WI38 (cell line): ENCODE results near the gene IRAG1.

ENCODE experiments used
- H3K4me3 ChIP-seq: 2 replicates; pipeline ENCODE4 v1.5.1; 2011; ENCODE audit warnings: low read depth, mild to moderate bottlenecking, control low read depth, low read length
- TF ChIP-seq, protein P1 (sequence below): IDR thresholded peaks from 2 replicates; pipeline ENCODE4 v1.5.1; 2012; ENCODE audit warnings: low read depth, mild to moderate bottlenecking, control low read depth, low read length

Gene IRAG1

DNA sequence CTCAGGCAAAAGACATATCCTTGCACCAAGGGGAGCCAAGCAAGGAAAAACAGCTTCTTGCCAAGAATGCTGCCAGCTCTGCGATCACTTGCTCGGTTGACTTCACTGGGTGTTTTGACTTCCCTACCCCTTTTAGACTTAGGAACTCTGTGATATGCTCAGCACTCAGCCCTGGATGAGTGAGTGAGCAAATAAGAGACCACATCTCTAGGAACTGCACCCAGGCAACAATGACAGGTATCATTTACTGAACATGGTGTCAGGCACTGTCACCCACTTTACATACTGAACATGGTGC, 3.7 kb upstream of the IRAG1 start:
- TF ChIP-seq, protein P1, sequence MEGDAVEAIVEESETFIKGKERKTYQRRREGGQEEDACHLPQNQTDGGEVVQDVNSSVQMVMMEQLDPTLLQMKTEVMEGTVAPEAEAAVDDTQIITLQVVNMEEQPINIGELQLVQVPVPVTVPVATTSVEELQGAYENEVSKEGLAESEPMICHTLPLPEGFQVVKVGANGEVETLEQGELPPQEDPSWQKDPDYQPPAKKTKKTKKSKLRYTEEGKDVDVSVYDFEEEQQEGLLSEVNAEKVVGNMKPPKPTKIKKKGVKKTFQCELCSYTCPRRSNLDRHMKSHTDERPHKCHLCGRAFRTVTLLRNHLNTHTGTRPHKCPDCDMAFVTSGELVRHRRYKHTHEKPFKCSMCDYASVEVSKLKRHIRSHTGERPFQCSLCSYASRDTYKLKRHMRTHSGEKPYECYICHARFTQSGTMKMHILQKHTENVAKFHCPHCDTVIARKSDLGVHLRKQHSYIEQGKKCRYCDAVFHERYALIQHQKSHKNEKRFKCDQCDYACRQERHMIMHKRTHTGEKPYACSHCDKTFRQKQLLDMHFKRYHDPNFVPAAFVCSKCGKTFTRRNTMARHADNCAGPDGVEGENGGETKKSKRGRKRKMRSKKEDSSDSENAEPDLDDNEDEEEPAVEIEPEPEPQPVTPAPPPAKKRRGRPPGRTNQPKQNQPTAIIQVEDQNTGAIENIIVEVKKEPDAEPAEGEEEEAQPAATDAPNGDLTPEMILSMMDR: no peak
- H3K4me3 ChIP-seq: no peak overlapping the region

DNA sequence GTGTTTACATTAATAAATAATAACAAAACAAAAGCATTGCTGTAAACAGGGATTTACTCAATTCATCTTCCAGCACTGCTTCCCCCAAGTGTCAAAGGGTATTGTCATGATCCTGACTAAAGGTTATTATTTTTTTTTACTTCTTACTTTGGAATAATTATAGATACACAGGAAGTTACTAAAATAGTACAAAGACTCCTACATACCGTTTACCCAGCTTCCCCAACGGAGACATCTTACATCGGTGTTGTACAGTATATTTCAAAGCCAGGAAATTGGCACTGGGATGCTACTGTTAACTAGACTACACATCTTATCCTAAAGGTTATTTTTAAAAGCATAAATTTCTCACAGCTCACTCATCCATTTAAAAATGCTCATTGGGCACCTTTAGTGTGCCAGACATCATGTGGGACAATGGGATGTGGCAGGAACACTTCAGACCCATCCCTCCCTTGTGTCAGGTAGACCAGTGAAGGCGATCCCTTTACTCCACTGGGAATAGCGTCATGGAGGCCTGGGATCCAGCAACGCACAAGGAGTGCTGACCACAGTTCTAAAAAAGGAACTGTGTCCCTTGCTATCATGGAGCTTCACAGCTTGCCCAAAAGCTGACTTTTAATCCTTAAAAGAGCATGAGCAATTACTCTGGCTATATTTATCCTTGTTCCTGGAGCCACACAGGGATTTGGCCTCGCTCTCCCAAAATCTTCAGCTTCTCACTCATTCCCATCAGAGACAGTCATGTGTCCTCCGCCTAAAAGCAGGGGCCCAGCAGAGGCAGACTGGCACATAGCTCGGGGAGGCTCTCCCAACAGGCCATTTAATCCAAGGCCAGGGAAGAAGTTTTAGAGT, 3.1 kb upstream of the IRAG1 start:
- TF ChIP-seq, protein P1: no peak

DNA sequence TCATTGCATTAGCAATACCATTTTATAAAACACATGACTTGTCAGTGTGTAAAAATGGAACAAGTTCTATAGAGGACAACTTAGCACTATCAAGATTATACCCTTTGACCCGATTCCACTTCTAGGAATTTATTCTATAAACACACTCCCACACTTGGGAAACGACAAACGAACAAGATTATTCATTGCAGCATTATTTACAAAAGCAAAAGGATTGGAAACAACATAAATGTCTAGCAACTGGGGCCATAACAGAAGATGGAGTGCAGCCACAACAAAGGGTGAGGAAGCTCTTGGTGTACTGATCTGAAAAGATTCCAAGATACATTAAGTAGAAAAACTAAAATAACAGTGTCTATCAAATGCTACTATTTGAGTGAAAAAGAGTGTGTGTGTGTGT, 2.3 kb upstream of the IRAG1 start:
- no peak overlapping the region for H3K4me3 ChIP-seq
- TF ChIP-seq, protein P1: no peak

More for the DNA sequence above, 3.1 kb upstream of the IRAG1 start:
- no peak overlapping the region for H3K4me3 ChIP-seq

DNA sequence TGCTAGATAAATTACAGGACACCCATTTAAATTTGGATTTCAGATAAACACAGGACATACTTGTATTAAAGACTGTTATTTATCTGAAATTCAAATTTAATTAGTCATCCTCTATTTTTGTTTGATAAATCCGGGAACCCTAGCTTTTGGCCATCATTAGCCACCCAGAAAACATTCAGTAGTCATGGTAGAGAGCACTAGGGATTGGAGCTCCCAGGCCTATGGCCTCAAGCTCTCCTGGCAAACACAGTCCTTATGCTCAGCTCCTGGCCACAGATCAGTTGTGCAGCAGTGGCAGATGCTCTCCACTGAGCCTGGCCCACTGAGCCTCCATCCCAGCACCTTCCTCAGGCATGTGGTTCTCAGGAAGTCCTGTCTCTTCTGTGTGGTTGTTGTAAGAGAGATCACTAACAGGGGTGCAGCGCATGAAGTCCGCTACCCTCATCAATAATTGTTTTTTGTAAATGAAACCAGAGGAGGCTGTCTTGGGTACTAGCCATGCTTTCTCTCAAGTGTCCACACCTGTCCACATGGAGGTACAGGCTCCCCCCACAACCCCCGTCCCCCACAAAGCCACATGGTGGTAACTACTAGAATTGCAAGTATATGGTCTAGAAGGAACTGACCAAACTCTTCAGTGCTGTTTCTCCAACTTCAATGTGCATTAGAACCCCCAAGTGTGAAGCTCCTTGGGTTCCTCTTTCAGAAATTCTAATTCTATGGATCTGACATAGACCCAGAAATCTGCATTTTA, 1.1 kb upstream of the IRAG1 start:
- TF ChIP-seq, protein P1: no peak

DNA sequence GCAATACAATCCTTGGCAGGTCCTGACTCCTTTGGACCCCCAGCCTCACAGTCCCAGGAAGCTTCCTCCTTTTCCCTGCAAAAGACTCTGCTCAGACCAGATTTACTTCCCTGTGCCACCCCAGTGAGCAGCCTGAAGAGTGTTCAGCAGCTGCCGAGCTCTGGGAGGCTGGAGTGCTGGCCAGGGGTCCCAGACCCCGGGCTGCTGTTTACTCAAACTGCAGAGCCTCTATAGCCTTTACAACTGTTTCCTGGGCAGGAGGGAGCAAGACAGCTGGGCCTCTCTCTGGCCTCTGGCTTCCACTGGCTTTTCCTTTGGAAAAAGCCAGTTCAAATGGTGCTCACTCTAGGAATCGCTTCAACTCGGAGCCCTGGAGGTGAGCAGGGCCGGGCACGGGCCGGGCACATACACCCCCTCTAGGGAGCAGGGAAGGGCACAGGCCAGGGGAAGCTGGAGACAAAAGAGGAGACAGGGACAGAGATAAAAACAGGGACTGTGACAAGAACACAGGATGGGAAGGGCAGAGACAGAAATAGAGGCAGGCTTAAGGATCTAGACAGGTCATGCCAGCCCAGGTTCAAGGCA, 932 bp downstream of the IRAG1 start:
- TF ChIP-seq, protein P1: no peak
- peak overlapping the region; percentile 67 for H3K4me3 ChIP-seq

More for the DNA sequence above, 1.1 kb upstream of the IRAG1 start:
- H3K4me3 ChIP-seq: 0 out of 2 replicates have a peak overlapping the region, but pooled peaks have one; percentile 15

DNA sequence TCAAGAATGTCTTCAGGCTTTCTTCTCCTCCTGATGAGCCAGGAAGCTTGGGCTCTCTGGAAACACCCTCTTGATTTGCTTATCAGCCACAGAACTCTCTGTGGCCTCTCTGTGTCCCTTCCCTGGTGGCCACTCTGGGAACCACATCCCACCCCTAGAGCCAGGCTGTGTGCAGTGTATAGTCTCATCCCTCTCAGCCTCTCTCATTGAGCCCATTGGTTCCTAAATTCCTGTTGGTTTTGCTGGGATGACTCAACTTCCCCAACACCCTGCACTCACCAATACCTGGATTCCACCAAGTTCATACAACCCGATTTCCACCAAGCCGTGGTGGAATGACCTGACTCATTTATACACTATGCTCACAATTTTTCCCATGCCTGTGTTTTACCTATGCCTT, 5.2 kb downstream of the IRAG1 start:
- H3K4me3 ChIP-seq: no peak overlapping the region
- TF ChIP-seq, protein P1: peak; percentile 49

DNA sequence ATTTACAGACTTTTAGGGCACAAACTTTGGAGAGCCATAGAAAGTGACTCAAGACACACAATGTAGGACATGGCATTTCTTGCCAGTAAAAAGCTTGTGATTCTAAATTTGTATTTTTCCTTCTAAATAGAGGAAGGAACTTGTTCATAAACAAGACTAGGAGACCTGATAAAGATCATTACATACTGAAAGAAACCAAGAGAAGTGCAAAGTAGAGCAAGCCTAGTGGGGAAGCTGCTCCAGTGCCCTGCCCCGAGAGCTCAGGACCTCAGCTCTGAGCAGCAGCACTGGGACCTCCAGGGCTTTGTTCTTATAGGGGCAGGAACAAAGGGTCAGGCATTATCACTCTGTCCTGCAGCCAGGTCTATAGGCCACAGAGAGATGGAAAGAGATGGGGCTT, 7.2 kb downstream of the IRAG1 start:
- TF ChIP-seq, protein P1: no peak

More for the DNA sequence above, 7.2 kb downstream of the IRAG1 start:
- no peak overlapping the region for H3K4me3 ChIP-seq
